GM18858 (cell line): Measurements from ENCODE around the gene SLC35G2.
"Not testable (repeated sequence)": the region's sequence is repeated elsewhere in the genome, so short reads cannot be mapped to it uniquely, and the experiment has no call there.

ENCODE experiments used
- ATAC-seq: cut with Tn5 transposase; IDR thresholded peaks from one replicate; pipeline ENCODE4 v1.9.1; 2021; ENCODE audit not compliant: unreplicated experiment

SLC35G2 gene

GRCh38 chr3:136835089-136835812, 16.3 kb downstream of the SLC35G2 start:
- ATAC-seq = no peak

- no peak for ATAC-seq
Measured at GRCh38 chr3:136835813-136836510, 17.0 kb downstream of the SLC35G2 start.

DNA sequence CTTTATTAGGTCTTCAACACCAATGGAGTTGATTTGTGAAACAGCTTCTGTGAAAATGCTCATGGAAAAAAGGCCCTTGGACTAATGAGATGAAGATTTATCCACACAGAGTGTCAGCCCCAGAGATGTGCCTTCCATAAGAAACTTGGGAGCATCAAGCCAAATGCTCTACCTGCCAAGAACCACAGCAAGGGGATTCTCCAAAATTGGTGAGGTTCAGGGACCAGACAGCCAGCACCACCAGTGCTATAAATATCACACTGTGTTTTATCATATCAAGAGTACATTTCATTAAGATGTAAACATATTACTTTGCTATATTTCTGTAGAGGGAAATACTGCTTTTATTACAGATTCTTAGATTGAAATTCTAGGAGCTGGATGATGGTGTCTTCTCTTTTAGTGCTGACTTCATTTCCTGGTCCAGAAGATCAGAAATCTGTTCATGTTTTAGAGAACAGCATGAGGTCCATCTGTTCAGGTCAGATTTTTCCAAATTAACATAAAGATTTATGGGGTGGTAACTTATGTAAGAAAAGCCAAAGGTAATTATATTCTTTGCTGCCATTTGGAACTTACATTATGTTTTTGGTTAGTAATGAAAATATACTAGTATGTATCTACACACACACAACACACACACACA, 17.7 kb downstream of the SLC35G2 start:
- ATAC-seq = no peak

DNA sequence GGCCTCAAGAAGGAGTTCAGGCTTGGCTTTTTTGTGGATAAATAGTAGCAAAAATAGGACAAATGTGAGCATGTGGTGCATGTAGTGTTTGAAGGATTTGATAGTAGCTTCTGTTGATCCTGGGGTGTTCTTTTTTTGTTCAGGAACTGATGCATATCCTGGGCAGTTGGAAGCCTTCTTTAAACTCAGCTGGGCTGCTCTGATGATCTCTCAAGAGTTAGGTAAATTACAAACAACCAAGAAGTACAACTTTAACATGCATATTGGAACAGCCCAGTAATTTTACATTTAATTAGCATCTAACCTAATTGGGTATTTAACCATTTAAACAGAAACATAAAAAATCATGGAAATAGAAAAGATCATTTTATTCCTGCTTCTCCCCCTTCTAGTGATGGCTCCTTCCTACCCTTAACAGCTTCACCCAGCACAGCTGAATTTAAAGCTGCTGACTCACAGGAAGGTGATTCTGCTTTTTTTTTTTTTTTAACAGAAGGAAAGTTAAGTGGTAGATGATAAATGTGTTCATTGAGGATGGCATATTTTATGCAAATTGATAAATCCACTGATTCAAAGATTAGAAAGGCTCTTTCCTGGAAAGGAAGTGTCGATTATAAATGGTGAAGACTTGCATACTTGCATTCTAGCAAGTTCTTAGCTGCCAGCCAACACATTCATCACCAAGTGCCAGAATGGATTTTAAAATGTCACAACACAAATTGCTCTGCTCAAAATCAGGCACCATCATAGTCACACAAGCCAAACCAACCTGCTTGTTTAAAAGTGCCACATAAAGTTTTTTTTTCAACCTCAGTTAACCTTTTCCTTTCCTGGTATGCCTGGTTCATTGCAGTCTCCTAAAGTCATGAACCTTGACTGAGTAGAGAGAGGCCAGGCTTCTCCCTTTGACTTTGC, 20.0 kb downstream of the SLC35G2 start:
- ATAC-seq = no peak

- ATAC-seq = no peak
Measured at GRCh38 chr3:136839556-136839931, 20.6 kb downstream of the SLC35G2 start.

DNA sequence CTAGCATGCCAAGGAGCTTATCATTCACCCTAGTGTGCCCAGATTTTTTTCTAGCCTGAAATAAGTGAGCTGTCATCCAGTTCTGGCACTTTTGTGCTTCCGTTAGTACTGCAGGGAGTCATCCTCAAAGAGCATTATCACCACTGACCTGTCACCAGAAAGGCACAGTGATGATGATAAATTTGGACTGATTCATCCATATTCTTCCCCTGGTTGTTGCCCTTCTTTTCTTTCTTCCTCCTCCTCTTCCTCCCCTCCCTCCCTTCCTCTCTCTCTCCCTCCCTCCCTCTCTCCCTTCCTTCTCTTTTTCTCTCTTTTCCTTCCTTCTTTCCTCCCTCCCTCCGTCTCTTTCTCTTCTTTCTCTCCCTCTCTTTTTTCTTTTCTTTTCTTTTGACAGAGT, 21.3 kb downstream of the SLC35G2 start:
- ATAC-seq = no peak

DNA sequence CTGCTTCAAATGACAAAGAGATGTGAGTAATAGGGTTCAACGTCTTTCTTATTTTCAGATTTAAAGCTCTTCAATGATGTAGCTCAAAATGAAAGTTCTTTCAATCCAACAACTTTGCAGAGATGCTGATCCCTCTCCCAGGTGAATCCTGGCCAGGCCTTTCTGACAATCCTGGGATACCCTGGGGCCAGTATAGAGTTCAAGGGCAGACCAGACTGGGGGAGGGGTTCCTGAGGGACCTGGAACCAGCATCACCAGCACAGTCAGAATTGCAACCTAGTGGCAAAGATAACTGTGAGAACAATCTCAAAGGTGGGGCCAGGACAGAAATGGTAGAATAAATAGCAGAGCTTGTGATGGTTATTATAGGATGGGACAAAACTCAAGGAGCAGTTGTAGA, 23.4 kb downstream of the SLC35G2 start:
- no peak for ATAC-seq

DNA sequence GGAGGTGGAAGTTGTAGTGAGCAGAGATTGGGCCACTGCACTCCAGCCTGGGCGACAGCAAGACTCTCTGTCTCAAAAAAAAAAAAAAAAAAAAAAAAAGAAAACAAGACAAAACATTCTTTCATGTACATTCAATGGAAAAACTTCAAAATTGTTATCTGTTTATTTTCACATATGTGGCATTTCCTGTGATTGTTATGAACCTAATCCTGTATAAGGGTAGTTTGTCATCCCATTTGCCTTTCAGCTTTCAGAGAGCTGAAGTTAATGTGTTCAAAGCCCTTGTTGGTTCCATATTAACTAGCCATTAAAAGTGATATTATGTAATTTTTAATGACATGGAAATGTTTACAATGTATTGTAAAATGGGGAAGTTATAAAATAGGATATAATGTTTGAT, 25.8 kb downstream of the SLC35G2 start:
- no peak for ATAC-seq

GRCh38 chr3:136852180-136852579, 33.3 kb downstream of the SLC35G2 start:
- ATAC-seq = no peak

DNA sequence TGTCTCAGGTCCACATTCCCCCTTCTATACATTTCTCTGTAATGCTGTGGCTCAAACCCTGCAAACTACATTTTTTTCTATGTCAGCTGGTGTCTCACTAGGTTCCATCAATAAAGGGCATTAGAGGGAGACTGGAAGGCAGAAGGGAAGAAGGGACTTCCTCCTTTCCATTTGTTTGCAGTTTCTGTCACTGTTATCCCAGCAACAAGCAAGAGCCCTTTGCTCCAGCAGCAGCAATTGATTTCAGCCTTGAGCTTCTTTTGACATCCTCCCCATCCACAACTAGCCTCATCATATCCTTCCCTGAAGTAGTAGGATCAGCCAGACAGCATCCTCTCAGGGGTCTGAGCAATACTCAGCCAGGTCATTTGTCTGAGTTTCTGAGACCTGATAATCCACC, 37.7 kb downstream of the SLC35G2 start:
- ATAC-seq = no peak

GRCh38 chr3:136858381-136858780, 39.5 kb downstream of the SLC35G2 start:
- ATAC-seq = no peak

GRCh38 chr3:136860541-136860940, 41.6 kb downstream of the SLC35G2 start:
- ATAC-seq = no peak

DNA sequence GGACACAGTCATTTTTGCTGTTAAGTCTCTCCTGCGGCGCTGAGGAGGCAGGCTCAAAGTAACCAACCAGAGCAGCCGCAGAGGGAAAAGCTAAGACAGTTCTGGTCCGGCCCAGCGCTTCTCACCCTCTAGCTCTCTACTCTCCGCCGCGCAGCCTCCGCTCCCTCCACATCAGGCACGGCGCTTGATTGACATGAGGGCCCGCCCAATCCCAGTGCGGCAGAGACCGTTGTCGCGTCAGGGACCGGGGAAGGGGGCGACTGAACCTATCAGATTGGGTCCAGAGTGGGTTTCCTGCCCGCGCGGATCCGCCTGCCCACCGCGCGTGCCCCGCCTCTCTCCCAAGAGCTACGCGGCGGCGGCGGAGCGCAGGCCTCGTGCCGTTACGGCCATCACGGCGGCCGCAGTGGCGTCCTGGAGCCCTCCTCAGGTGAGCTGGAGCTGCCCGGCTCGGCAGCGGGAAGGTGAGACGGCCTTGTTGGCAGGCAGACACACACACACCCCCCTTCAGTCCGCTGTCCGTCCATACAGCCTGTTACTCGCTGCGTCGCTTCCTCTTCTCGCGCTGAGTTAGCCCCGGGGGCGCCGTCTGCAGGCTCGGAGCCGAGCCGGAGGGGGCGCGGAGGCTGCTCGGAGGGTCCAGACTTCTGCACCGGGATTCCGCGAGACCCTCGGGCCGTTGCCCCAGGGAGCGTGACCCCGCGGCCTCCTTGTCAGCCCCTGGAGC, 43.1 kb downstream of the SLC35G2 start, which contains the start of gene NCK1:
NCK1 (plus strand) TSS at position 319 of the 727 bp plus-strand sequence. CDS start 65,794 bp downstream, outside the sequence.
- ATAC-seq = peak; percentile 95

GRCh38 chr3:136862617-136863322, 43.8 kb downstream of the SLC35G2 start:
- no peak for ATAC-seq

- ATAC-seq = no peak
Measured at GRCh38 chr3:136869282-136869681, 50.4 kb downstream of the SLC35G2 start.

DNA sequence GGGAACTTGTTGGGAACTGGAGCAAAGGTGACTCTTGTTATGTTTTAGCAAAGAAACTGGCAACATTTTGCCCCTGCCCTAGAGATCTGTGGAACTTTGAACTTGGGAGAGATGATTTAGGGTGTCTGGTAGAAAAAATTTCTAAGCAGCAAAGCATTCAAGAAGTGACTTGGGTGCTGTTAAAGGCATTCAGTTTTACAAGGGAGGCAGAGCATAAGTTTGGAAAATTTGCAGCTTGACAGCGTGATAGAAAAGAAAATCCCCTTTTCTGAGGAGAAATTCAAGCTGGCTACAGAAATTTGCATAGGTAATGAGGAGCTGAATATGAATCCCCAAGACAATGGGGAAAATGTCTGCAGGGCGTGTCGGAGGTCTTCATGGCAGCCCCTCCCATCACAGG, 53.3 kb downstream of the SLC35G2 start:
- not testable (repeated sequence) for ATAC-seq

- ATAC-seq = not testable (repeated sequence)
Measured at GRCh38 chr3:136879510-136879909, 60.6 kb downstream of the SLC35G2 start.

DNA sequence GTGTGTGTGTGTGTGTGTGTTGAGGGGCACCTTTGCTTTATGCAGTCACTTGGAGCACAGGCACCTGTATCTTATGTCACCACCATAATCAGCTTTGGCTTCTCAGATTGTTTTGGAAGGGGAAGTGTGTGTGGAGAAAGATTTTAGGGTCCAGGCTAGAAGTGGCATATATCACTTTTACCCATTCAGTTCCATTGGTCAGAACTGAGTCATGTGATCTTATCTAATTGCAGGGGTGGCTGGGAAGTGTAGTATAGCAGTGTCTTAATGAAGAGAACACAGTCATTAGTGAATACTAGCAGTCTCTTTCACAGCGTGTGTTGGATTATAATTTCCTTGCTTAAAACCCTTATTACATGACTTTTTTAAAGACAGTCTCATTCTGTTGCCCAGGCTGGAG, 63.6 kb downstream of the SLC35G2 start:
- no peak for ATAC-seq

- ATAC-seq = no peak
Measured at GRCh38 chr3:136883967-136884720, 65.2 kb downstream of the SLC35G2 start.
